WTC11 (cell line): ENCODE measurements around the gene TNNT1. TPM values are rescaled to one million over a fixed set of nuclear protein-coding genes. Genes with fewer than 3 reads are reported as not detected.

Experiments
- ATAC-seq: fragments of 200-7000 bp; cut with Tn5 transposase; 2 replicates; pipeline ENCODE4 v1.10.0; 2021; ENCODE audit warnings: mild to moderate bottlenecking, moderate library complexity
- CTCF ChIA-PET: fragments of 300-600 bp; sonication (Branson Sonifier 250); formaldehyde crosslinking; loops from one replicate; lab custom pipeline; 2021; ENCODE audit warnings: antibody characterized with exemption; lab: Charles Lee
- POLR2A ChIA-PET: fragments of 350-600 bp; sonication (Branson Sonifier 250); formaldehyde crosslinking; loops from one replicate; lab custom pipeline; 2021; ENCODE audit warnings: antibody characterized with exemption; lab: Charles Lee
- DNase-seq: peaks from one replicate; pipeline ENCODE4 v3.0.0; 2021; ENCODE audit warnings: low spot score
- H3K27ac Mint-ChIP-seq: 2 replicates; pipeline ENCODE4 v1.8.0; 2021; ENCODE audit warnings: mixed read lengths
- H3K27me3 Mint-ChIP-seq: 2 replicates; pipeline ENCODE4 v1.8.0; 2021; ENCODE audit warnings: low read depth, mild to moderate bottlenecking, moderate library complexity, mixed read lengths
- H3K36me3 Mint-ChIP-seq: 2 replicates; pipeline ENCODE4 v1.8.0; 2021; ENCODE audit warnings: mixed read lengths
- H3K4me1 Mint-ChIP-seq: 2 replicates; pipeline ENCODE4 v1.8.0; 2022; ENCODE audit warnings: mixed read lengths
- H3K4me3 Mint-ChIP-seq: 2 replicates; pipeline ENCODE4 v1.8.0; 2021; ENCODE audit warnings: mild to moderate bottlenecking, moderate library complexity, mixed read lengths
- H3K9me3 Mint-ChIP-seq: 2 replicates; pipeline ENCODE4 v1.8.0; 2021; ENCODE audit warnings: mixed read lengths
- ATF2 ChIP-seq: sonication (generic); formaldehyde crosslinking; IDR thresholded peaks from 2 replicates; pipeline ENCODE4 v1.8.1; 2022; ENCODE audit warnings: low read depth, missing genetic modification reagents, borderline replicate concordance
- ATF6 ChIP-seq: sonication (generic); formaldehyde crosslinking; IDR thresholded peaks from 2 replicates; pipeline ENCODE4 v1.8.1; 2023; ENCODE audit warnings: mild to moderate bottlenecking, missing genetic modification reagents
- CREB1 ChIP-seq: sonication (generic); formaldehyde crosslinking; IDR thresholded peaks from 2 replicates; pipeline ENCODE4 v1.8.0; 2023; ENCODE audit warnings: mild to moderate bottlenecking, missing genetic modification reagents
- ETV6 ChIP-seq: sonication (generic); formaldehyde crosslinking; IDR thresholded peaks from 2 replicates; pipeline ENCODE4 v1.8.1; 2022; ENCODE audit warnings: mild to moderate bottlenecking, missing genetic modification reagents
- FOXP1 ChIP-seq: sonication (generic); formaldehyde crosslinking; IDR thresholded peaks from 2 replicates; pipeline ENCODE4 v1.8.0; 2022; ENCODE audit warnings: missing genetic modification reagents, mild to moderate bottlenecking, moderate library complexity, borderline replicate concordance
- GRHL2 ChIP-seq: fragments of 250-450 bp; sonication (Bioruptor Pico); IDR thresholded peaks from 2 replicates; pipeline ENCODE4 v1.8.0; 2022; ENCODE audit warnings: mild to moderate bottlenecking, moderate library complexity; ENCODE audit not compliant: insufficient replicate concordance, severe bottlenecking
- HMGA2 ChIP-seq: fragments of 250-450 bp; sonication (Bioruptor Pico); IDR thresholded peaks from 2 replicates; pipeline ENCODE4 v1.4.0; 2021; ENCODE audit warnings: mild to moderate bottlenecking, moderate library complexity
- NFATC4 ChIP-seq: fragments of 250-450 bp; sonication (Bioruptor Pico); IDR thresholded peaks from 2 replicates; pipeline ENCODE4 v1.9.0; 2021; ENCODE audit warnings: mild to moderate bottlenecking
- RELA ChIP-seq: sonication (generic); formaldehyde crosslinking; IDR thresholded peaks from 2 replicates; pipeline ENCODE4 v1.8.1; 2022; ENCODE audit warnings: missing genetic modification reagents, mild to moderate bottlenecking, borderline replicate concordance
- SP1 ChIP-seq: sonication (generic); formaldehyde crosslinking; conservative IDR thresholded peaks from 2 replicates; pipeline ENCODE4 v1.8.1; 2022; ENCODE audit warnings: missing genetic modification reagents
- STAT6 ChIP-seq: sonication (generic); formaldehyde crosslinking; conservative IDR thresholded peaks from 2 replicates; pipeline ENCODE4 v1.8.1; 2023; ENCODE audit warnings: mild to moderate bottlenecking, low read depth, missing genetic modification reagents, moderate library complexity
- ZNF281 ChIP-seq: sonication (generic); formaldehyde crosslinking; IDR thresholded peaks from 2 replicates; pipeline ENCODE4 v1.8.0; 2023; ENCODE audit warnings: mild to moderate bottlenecking, missing genetic modification reagents
- ZNF396 ChIP-seq: fragments of 250-450 bp; sonication (Bioruptor Pico); IDR thresholded peaks from 2 replicates; pipeline ENCODE4 v1.8.0; 2021; ENCODE audit warnings: mild to moderate bottlenecking, moderate library complexity, borderline replicate concordance
- total RNA-seq: library from RNA; stranded (reverse); gene quantifications from 3 replicates; pipeline ENCODE4 v1.2.3, GENCODE V29; 2021

Gene TNNT1
- total RNA-seq, 1 experiment from 2014 or later: 50.6 TPM

GRCh38 chr19:55132453-55133129 lies 16.4 kb downstream of the TNNT1 start (continued):
- TF ChIP-seq ATF2 (CRISPR knock-in tag): no peak
- TF ChIP-seq ZNF281 (CRISPR knock-in tag): no peak
- no peak for TF ChIP-seq HMGA2 (CRISPR knock-in tag)
- TF ChIP-seq SP1 (CRISPR knock-in tag): no peak
- TF ChIP-seq STAT6 (CRISPR knock-in tag): no peak
- no peak for TF ChIP-seq FOXP1 (CRISPR knock-in tag)
- TF ChIP-seq CREB1 (CRISPR knock-in tag): no peak
- TF ChIP-seq ATF6 (CRISPR knock-in tag): no peak
- no peak for TF ChIP-seq ZNF396 (CRISPR knock-in tag)
- no peak for TF ChIP-seq ETV6 (CRISPR knock-in tag)
- TF ChIP-seq NFATC4 (CRISPR knock-in tag): no peak
- TF ChIP-seq, all 79 proteins: peak for 0

GRCh38 chr19:55131421-55131820 lies 17.6 kb downstream of the TNNT1 start:
- POLR2A ChIA-PET: no interaction called here
- TF ChIP-seq ZNF281 (CRISPR knock-in tag) (no peak), GRHL2 (no peak), RELA (CRISPR knock-in tag) (no peak)
- no peaks in the 10 kb centered on the region for H3K9me3 Mint-ChIP-seq
- H3K27ac Mint-ChIP-seq: no peak overlapping the region
- H3K36me3 Mint-ChIP-seq: peaks cover 3% of the 10 kb centered on the region; the same call in 1 of the 2 replicates
- no peak overlapping the region for H3K4me3 Mint-ChIP-seq
- ATAC-seq (no peak), DNase-seq (no peak)
- H3K27me3 Mint-ChIP-seq: peaks cover 14% of the 10 kb centered on the region
- peaks cover 23% of the 10 kb centered on the region for H3K4me1 Mint-ChIP-seq
- CTCF ChIA-PET: interaction anchor here (1.6 to 3.6 kb wide), 2 partner anchors 10 to 250 kb away, joined by 8 to 26 read pairs; no protein-coding TSS in a partner anchor
